Upper lobe of left lung (tissue), 6 donors: Measurements from ENCODE around the gene MYO3B. TPM values are rescaled to one million over a fixed set of nuclear protein-coding genes. Genes with fewer than 3 reads are reported as not detected.

Experiments used
- ATAC-seq, 2 donors: fragments of 200-7000 bp; cut with Tn5 transposase; one replicate each; pipeline ENCODE4 v1.9.1; 2022; ENCODE audit warnings: mild to moderate bottlenecking in 2 of 2, moderate library complexity in 2 of 2; ENCODE audit not compliant: low FRiP score in 2 of 2
- DNase-seq, 2 donors: peaks; one replicate each; pipeline ENCODE4 v3.0.0-alpha.2; 2019 to 2020
- H3K27ac ChIP-seq, 4 donors: fragments of 200-600 bp; sonication (generic); one replicate each; pipeline ENCODE4 v1.5.1; 2016 to 2019
- H3K27me3 ChIP-seq, 4 donors: fragments of 200-600 bp; sonication (generic); one replicate each; pipeline ENCODE4 v1.5.1; 2017 to 2019
- H3K36me3 ChIP-seq, 4 donors: fragments of 200-600 bp; sonication (generic); one replicate each; pipeline ENCODE4 v1.5.1; 2016 to 2019
- H3K4me1 ChIP-seq, 4 donors: fragments of 200-600 bp; sonication (generic); one replicate each; pipeline ENCODE4 v1.5.1; 2018 to 2019
- H3K4me3 ChIP-seq, 4 donors: fragments of 200-600 bp; sonication (generic); one replicate each; pipeline ENCODE4 v1.5.1; 2017 to 2019; ENCODE audit warnings: mild to moderate bottlenecking in 2 of 4, moderate library complexity in 1 of 4
- H3K9me3 ChIP-seq, 4 donors: fragments of 200-600 bp; sonication (generic); one replicate each; pipeline ENCODE4 v1.5.1; 2018 to 2019
- EP300 ChIP-seq, 4 donors: sonication (generic); formaldehyde crosslinking; IDR thresholded peaks; one replicate each; pipeline ENCODE4 v1.5.1; 2017; ENCODE audit warnings: antibody characterized with exemption in 4 of 4, control low read depth in 2 of 4
- POLR2A ChIP-seq, 4 donors: fragments of 450-650 bp; IDR thresholded peaks; one replicate each; pipeline ENCODE4 v1.5.1; 2016 to 2017; ENCODE audit warnings: antibody characterized with exemption in 4 of 4, mild to moderate bottlenecking in 2 of 4
- POLR2AphosphoS5 ChIP-seq, 2 donors: sonication (generic); formaldehyde crosslinking; IDR thresholded peaks; one replicate each; pipeline ENCODE4 v1.5.1; 2017; ENCODE audit warnings: antibody characterized with exemption in 2 of 2
- WGBS, 2 donors: methylation state at CpG; one replicate each; pipeline ENCODE4 v1.1.5; 2017 to 2018; 5-methylcytosine and 5-hydroxymethylcytosine counted together
- total RNA-seq, 6 donors: library from RNA; depleted of rRNA in 4 of 6; stranded (reverse); fragments of >200 nt in 4 of 6; gene quantifications; one replicate each; pipeline versions ENCODE4 v1.1.0 to v1.2.1, GENCODE V29; 2016 to 2021
- TF ChIP-seq, protein P1 (sequence below), 6 experiments: fragments of 450-650 bp in 4 of 6; fragments of 200-600 bp in 2 of 6; sonication (generic) in 2 of 6; IDR thresholded peaks; one replicate each; pipeline ENCODE4 v1.5.1; 2016 to 2019; ENCODE audit warnings: antibody characterized with exemption in 6 of 6
- donor health status: DM: no; HTN: no; CAD: no; lungs with moderate emphysema.
- donor health status: DM: no; HTN: yes; CAD: no; lungs with severe emphysema.

MYO3B gene
- total RNA-seq, 6 donors from 2014 or later: 0.09 to 0.20 (median 0.13) TPM; not detected in 3

DNA sequence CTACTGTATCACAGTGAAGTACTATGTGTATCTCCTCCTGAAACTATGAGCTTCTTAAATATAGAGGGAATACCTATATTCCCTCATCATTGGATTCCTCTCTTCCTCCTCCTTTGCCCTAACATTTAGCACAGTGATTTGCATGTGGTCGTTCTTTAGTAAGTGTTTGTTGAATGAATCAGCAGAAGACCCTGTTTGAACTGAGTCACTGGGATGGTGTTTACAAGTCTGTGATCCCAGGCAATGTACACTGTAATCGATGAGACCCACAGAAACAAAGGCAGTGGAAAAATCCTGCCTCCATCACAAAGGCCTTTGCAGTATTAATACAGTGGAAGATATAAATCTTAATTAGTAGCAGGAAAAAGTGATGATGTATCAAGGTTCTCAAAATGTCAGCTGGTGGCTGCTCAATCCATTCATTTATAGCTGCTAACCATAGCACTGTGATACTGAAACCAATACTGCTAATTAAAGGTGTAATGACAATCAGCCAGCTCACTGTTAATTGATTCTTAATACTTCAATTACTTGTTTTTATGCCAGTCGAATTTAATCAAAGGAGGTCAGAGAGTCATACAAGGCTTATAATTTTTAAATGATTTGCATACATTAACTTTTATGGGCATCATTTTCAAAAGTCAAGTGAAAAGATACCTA lies 20.8 kb upstream of the MYO3B start:
- ATAC-seq: no peak
- H3K27me3 ChIP-seq: no peaks in the 10 kb centered on the region
- no peak for TF ChIP-seq POLR2A (IDR thresholded peaks at IDR 0.05)
- TF ChIP-seq EP300 (IDR thresholded peaks at IDR 0.05): no peak
- TF ChIP-seq, protein P1, sequence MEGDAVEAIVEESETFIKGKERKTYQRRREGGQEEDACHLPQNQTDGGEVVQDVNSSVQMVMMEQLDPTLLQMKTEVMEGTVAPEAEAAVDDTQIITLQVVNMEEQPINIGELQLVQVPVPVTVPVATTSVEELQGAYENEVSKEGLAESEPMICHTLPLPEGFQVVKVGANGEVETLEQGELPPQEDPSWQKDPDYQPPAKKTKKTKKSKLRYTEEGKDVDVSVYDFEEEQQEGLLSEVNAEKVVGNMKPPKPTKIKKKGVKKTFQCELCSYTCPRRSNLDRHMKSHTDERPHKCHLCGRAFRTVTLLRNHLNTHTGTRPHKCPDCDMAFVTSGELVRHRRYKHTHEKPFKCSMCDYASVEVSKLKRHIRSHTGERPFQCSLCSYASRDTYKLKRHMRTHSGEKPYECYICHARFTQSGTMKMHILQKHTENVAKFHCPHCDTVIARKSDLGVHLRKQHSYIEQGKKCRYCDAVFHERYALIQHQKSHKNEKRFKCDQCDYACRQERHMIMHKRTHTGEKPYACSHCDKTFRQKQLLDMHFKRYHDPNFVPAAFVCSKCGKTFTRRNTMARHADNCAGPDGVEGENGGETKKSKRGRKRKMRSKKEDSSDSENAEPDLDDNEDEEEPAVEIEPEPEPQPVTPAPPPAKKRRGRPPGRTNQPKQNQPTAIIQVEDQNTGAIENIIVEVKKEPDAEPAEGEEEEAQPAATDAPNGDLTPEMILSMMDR (IDR thresholded peaks at IDR 0.05): no peak
- TF ChIP-seq POLR2AphosphoS5 (IDR thresholded peaks at IDR 0.05): no peak

GRCh38 chr2:170159060-170159459 lies 18.9 kb upstream of the MYO3B start:
- DNase-seq: no peak
- no peak for ATAC-seq

More for the DNA sequence above, 20.8 kb upstream of the MYO3B start:
- DNase-seq: no peak
- WGBS, 2 donors: 60 to 67% methylated on average over 3 of the region's 3 CpGs
- Histone ChIP-seq H3K4me3 (no peak overlapping the region), H3K27ac (no peak overlapping the region), H3K9me3 (no peaks in the 10 kb centered on the region), H3K4me1 (peaks cover 0 to 9% (median 0%) of the 10 kb centered on the region in 4 donors), H3K36me3 (no peaks in the 10 kb centered on the region)

DNA sequence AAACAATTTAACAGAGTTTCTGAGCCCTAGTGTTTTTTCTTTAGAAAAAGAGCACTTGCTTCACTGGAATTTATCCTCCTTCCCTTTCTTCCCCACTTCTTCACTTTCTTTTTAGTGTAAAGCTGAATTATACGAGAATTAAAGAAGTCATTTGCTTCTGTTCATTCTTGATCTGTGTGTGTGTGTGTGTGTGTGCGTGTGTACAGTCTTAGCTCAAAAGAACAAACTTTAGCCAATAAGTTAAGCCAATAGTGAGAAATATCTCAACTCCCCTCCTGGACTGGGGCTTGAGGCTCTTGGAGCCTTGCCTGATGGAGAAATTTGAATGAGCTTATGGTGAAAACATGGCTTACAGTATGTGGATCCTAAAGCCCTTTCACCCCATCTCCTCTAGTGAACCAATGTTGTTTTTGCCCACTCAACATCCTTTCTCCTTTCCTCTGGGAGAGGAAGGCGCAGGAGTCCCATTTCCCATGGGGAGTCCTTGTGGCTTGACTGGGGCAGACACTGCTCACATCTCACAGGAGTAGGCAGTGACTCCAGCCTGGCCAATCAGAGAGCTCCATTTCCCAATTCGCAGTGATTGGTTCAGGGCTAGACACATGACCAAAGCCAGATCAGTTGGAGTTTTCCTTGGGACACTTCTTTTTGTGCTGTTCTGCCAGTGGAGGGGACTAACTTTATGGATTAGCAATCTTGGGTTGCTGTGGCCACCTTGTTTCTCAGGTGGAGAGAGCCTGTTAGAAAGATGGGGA lies 16.3 kb upstream of the MYO3B start:
- no peak for TF ChIP-seq POLR2AphosphoS5 (IDR thresholded peaks at IDR 0.05)
- TF ChIP-seq, protein P1 (IDR thresholded peaks at IDR 0.05): no peak
- no peak for TF ChIP-seq POLR2A (IDR thresholded peaks at IDR 0.05)
- TF ChIP-seq EP300 (IDR thresholded peaks at IDR 0.05): no peak
- no peaks in the 10 kb centered on the region for H3K9me3 ChIP-seq
- no peaks in the 10 kb centered on the region for H3K36me3 ChIP-seq
- no peaks in the 10 kb centered on the region for H3K27me3 ChIP-seq
- H3K27ac ChIP-seq: no peak overlapping the region
- ATAC-seq: no peak
- H3K4me1 ChIP-seq: no peaks in the 10 kb centered on the region
- DNase-seq: no peak
- H3K4me3 ChIP-seq: no peak overlapping the region
- 81 to 88% methylated on average over 4 of the region's 4 CpGs for WGBS, 2 donors

More at GRCh38 chr2:170159060-170159459, 18.9 kb upstream of the MYO3B start:
- no peak overlapping the region for H3K4me3 ChIP-seq
- H3K9me3 ChIP-seq: no peaks in the 10 kb centered on the region
- no peaks in the 10 kb centered on the region for H3K36me3 ChIP-seq
- H3K27ac ChIP-seq: no peak overlapping the region
- H3K27me3 ChIP-seq: no peaks in the 10 kb centered on the region
- TF ChIP-seq EP300 (IDR thresholded peaks at IDR 0.05): no peak
- TF ChIP-seq POLR2AphosphoS5 (IDR thresholded peaks at IDR 0.05): no peak
- no peak for TF ChIP-seq POLR2A (IDR thresholded peaks at IDR 0.05)
- TF ChIP-seq, protein P1 (IDR thresholded peaks at IDR 0.05): no peak
- H3K4me1 ChIP-seq: peaks cover 0 to 9% (median 0%) of the 10 kb centered on the region in 4 donors

- Histone ChIP-seq H3K4me1 (no peaks in the 10 kb centered on the region), H3K36me3 (no peaks in the 10 kb centered on the region), H3K9me3 (no peaks in the 10 kb centered on the region), H3K27ac (no peak overlapping the region), H3K27me3 (no peaks in the 10 kb centered on the region), H3K4me3 (no peak overlapping the region)
- TF ChIP-seq, protein P1 (IDR thresholded peaks at IDR 0.05): no peak
- TF ChIP-seq POLR2A (IDR thresholded peaks at IDR 0.05): no peak
- no peak for TF ChIP-seq EP300 (IDR thresholded peaks at IDR 0.05)
- TF ChIP-seq POLR2AphosphoS5 (IDR thresholded peaks at IDR 0.05): no peak
- DNase-seq (no peak), ATAC-seq (no peak)
- 95 to 98% methylated on average over 4 of the region's 4 CpGs for WGBS, 2 donors
These were observed 15.7 kb upstream of the MYO3B start for GRCh38 chr2:170162271-170162632.
